Fibroblast of pulmonary artery (primary cell): Measurements from ENCODE around the gene PLB1.

Source experiments
- DNase-seq: peaks from one replicate; pipeline ENCODE4 v3.0.0-alpha.2; 2010; ENCODE audit warnings: low read depth
- H3K4me3 ChIP-seq: replicated peaks from 2 replicates; pipeline ENCODE4 v1.5.1; 2011; ENCODE audit warnings: low read depth, mild to moderate bottlenecking, control low read depth, low read length, moderate library complexity
- CTCF ChIP-seq: IDR thresholded peaks from 2 replicates; pipeline ENCODE4 v1.5.1; 2011; ENCODE audit warnings: mild to moderate bottlenecking, control low read depth, low read length, inconsistent platforms; ENCODE audit errors: missing control alignments

The PLB1 gene

GRCh38 chr2:28449488-28450395 lies 46.1 kb upstream of the PLB1 start:
- peak; percentile 41 for DNase-seq
- TF ChIP-seq CTCF, result no peak
- no peak overlapping the region for H3K4me3 ChIP-seq

- H3K4me3 ChIP-seq, result no peak overlapping the region
- no peak for DNase-seq
- no peak for TF ChIP-seq CTCF
These were observed 44.8 kb upstream of the PLB1 start for GRCh38 chr2:28450901-28451565.

- DNase-seq, result no peak
- H3K4me3 ChIP-seq, result no peak overlapping the region
- TF ChIP-seq CTCF, result no peak
These were observed 43.9 kb upstream of the PLB1 start for GRCh38 chr2:28451793-28452533.

- TF ChIP-seq CTCF, result peak; percentile 98
- peak; percentile 56 for DNase-seq
- H3K4me3 ChIP-seq, result no peak overlapping the region
These were observed 43.3 kb upstream of the PLB1 start for GRCh38 chr2:28452534-28453081.

- no peak for TF ChIP-seq CTCF
- DNase-seq, result no peak
- H3K4me3 ChIP-seq, result no peak overlapping the region
These were observed 42.5 kb upstream of the PLB1 start for GRCh38 chr2:28453396-28453795.

- no peak for TF ChIP-seq CTCF
- no peak overlapping the region for H3K4me3 ChIP-seq
- DNase-seq, result no peak
These were observed 41.6 kb upstream of the PLB1 start for GRCh38 chr2:28454016-28454930.
